NT2/D1 (cell line): ENCODE data around the gene SECTM1.

Source experiments
- SUZ12 ChIP-seq: IDR thresholded peaks from 2 replicates; pipeline ENCODE4 v1.6.1; 2011; ENCODE audit not compliant: insufficient read length, insufficient read depth; ENCODE audit errors: extremely low read depth
- YY1 ChIP-seq: IDR thresholded peaks from 2 replicates; pipeline ENCODE4 v1.6.1; 2011; ENCODE audit not compliant: insufficient read length, insufficient read depth
- ZNF274 ChIP-seq: IDR thresholded peaks from 2 replicates; pipeline ENCODE4 v1.6.1; 2011; ENCODE audit warnings: mild to moderate bottlenecking, low read depth, low read length

DNA sequence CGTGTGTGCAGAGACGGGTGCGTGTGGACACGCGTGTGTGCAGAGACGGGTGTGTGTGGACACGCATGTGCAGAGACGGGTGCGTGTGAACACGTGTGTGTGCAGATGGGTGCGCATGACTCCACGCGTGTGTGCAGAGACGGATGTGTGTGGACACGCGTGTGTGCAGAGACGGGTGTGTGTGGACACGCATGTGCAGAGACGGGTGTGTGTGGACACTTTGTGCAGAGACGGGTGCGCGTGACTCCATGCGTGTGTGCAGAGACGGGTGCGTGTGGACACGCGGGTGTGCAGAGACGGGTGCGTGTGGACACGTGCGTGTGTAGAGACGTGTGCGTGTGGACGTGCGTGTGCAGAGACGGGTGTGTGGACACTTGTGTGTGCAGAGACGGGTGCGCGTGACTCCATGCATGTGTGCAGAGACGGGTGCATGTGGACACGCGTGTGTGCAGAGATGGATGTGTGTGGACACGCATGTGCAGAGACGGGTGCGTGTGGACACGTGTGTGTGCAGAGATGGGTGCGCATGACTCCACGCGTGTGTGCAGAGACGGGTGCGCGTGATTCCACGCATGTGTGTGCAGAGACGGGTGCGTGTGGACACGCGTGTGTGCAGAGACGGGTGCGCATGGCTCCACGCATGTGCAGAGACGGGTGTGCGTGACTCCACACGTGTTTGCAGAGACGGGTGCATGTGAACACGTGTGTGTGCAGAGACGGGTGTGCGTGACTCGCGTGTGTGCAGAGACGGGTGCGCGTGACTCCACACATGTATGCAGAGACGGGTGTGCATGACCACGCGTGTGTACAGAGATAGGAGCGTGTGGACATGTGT lies 14.6 kb downstream of the SECTM1 start:
- TF ChIP-seq YY1 (no peak), SUZ12 (no peak), ZNF274 (no peak)
